Medulla oblongata (tissue), 1 donor: ENCODE data around the gene ALDH1A3.

Source experiments
- DNase-seq: peaks from one replicate; pipeline ENCODE4 v3.0.0-alpha.2; 2015; ENCODE audit errors: extremely low spot score

The ALDH1A3 gene

DNA sequence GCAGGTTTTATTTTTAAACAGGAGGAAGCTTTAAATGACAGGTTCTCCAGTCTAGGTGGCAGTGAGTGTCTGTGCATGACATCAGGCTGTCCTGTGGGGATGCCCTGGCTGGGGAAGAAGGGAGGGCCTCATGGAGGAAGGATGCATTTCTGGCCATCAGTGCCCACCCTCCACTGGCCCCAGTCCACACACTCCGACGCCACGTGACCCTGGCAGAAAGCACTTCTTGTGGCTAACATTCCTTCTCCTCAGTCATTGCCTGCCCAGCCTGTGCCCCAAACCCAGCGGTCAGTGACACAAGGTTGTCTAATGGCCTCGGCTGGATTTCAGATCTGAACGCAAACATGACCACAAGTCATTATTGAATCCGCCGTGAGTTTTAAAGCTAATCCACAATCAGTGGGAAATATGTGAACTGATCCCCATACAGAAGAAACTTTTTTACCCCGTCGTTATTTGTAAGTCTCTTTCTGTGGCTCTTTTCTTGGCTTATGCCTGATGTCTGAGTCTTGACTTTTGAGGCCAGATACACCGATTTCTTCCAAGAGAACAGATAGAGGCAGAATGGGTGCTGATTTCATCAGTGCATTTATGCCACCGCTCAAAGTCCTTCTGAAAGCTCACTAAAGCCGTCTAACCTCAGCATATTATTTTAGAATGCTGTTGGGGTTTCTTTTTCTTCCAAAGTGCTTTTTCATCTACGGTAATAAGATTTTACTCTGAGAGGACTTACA is 22.2 kb downstream of the ALDH1A3 start:
- DNase-seq: no peak

DNA sequence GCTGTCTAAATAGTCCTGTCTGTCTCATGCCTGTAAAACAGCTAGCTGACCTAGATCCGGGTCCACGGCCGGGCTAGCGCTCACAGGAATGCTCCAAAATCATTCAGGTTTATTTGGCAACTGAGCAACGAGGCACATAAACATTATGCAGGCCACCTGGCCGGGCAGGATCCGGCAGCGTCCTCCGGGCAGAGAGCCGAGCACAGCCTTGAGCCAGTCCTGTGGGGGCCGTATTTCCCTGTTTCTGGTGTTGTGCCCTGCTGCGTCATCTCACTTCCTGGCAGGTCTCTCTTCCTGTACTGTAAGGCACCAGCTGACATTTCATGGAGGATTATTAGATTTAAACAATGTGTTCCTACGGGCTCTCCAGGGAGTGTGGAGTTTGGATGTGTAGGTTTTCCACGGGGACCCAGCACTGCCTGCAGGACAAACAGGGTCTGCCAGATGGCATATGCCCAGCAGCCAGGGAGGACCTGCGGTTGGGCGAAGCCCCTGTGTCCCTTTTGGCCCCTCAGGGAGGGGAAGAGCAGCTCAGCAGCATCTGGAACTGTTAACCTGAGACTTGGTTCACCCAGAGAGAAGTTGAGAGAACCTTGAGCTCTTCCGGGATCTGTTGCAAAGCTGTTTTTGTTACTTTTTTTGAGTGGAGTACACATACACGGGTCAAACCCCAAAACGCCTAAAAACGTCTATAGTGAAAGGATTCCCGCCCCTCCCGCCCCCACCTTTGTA is 23.0 kb downstream of the ALDH1A3 start:
- peak; percentile 26 for DNase-seq

GRCh38 chr15:100903168-100903554 is 23.5 kb downstream of the ALDH1A3 start:
- no peak for DNase-seq

- no peak for DNase-seq
These were observed 26.2 kb downstream of the ALDH1A3 start for GRCh38 chr15:100905850-100906249.

GRCh38 chr15:100908466-100908865 is 28.8 kb downstream of the ALDH1A3 start:
- DNase-seq: no peak

DNA sequence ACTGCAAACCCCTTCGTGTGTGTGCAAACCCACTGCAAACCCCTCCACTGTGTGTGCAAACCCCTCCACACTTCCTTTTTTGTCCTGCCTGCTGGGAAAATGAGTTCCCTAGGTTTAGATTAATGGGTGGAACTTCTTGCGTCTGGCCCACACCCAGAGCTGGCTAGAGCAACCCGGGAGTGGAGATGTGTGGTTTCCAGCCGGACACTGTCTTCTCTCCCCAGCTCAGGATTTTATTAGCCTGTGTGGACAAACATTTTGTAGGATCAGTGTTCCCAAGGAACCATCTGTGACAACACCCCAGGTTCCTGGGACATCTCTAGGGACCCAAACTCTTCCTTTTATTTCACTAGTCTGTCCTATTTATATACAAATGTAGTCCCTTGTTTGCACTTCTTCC is 29.9 kb downstream of the ALDH1A3 start:
- DNase-seq: no peak

DNA sequence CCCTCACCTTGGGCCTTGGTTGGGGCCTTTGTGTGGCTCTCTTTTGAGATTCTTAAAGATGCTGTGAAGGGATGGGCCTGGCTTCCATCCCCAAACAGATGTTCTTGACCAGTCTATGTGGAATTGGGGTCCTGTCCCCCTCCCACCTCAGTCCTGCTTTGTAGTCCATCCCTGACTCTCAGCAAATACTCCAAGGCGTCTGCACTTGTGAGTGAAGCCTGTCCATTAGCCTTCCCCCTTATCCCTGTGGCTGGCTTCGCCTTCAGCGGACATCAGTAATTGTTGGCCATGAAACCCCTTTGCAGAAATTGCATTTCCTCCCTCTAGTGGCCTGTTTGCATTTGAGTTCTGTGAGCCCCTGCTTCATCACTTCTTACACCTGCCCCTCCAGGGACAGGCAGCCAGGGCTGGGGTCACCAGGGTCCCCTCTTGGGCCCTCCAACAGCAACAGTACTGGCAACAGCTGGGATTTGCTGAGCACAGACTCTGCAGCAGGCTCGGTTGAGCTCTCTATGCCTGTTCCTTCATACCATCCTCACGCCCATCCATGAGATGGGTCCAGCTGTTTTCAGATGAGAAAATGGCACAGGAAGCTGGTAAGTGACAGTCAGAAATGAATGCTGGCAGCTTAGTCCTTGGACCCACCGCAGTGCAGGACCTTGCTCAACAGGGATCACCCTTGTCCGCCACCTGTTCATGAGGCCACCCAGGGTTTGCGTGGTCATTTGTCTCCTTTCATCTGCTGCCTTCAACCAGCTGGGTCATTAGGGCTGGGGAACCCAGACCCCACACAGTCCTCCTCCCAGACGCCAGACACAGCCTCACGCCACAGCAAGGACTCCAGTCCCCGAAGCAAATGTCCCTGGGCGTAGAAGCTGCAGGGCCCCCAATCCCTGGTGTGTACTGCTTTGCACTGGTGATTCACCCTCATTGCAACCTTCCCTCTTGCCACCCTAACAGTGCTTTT is 30.6 kb downstream of the ALDH1A3 start:
- DNase-seq: no peak

- DNase-seq: no peak
These were observed 31.5 kb downstream of the ALDH1A3 start for GRCh38 chr15:100911086-100911485.

- no peak for DNase-seq
These were observed 34.3 kb downstream of the ALDH1A3 start for GRCh38 chr15:100913961-100914360.

- no peak for DNase-seq
These were observed 35.2 kb downstream of the ALDH1A3 start for GRCh38 chr15:100914876-100915275.

DNA sequence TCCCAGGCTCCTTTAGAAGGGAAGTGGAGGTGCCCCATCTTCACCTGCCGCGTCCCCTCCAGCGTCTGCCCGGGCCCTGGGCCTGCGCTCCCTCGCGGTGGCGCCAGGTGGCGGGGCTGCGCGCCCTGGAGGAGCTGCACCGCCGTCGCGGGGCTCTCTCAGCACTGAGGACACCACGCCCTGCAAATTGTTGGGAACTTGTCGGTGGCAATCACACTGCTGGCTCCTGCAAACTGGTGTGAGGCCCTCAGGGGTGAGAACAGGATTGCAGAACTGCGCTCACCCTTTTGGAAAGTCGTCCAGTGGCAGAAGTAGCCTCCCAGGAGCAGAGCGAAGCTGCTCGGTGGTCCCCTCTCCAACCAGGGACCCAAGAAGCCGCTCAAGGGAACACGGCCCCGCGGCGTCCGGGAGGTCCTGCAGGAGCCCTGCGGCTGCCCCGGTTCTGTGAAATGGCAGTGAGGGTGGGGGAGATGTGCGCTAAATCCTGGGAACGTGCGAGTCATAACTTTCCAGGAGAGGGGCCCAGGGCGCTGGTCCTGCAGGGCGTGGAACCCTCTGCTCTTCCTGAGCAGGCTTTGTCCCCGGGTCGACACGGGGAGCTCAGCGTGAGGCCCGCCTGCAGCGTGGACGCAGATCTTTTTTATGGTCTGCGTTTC is 38.5 kb downstream of the ALDH1A3 start:
- peak; percentile 64 for DNase-seq

GRCh38 chr15:100918690-100919480 is 39.3 kb downstream of the ALDH1A3 start, which contains the start of gene LRRK1:
LRRK1 (plus strand) TSS chr15:100919357; CDS start chr15:100924633, 5,276 bp downstream.
- no peak for DNase-seq

GRCh38 chr15:100919481-100920405 is 40.1 kb downstream of the ALDH1A3 start:
- DNase-seq: no peak

DNA sequence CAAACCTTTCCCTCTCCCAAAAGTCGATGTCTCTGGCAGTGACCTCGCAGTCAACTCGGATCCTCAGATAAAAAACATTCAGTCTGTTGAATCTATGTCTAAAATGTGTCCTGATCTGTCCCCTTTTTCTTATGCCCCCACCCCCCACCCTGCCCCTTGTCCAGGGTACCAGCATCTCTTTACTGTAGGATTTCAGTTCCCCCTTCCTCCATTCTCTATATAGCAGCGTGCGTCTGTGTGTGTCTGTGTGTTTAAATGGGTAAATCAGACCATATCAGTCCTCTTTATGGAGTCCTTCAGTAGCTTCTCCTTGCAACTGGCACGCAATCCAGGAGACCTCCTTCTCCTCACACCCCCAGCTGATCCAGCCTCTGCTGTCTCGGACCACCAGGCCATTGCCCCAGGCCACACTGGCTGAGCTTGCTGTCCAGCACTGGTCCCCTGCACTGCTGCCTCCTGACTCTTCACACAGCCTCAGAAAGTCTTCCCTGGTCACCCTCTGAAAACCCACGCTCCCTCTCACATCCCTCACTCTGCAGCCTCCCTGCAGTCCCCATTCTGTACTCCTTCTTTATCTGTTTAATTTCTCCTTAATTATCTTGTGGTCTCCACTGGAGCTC is 41.0 kb downstream of the ALDH1A3 start:
- DNase-seq: no peak

GRCh38 chr15:100922192-100923040 is 42.8 kb downstream of the ALDH1A3 start:
- peak; percentile 54 for DNase-seq

DNA sequence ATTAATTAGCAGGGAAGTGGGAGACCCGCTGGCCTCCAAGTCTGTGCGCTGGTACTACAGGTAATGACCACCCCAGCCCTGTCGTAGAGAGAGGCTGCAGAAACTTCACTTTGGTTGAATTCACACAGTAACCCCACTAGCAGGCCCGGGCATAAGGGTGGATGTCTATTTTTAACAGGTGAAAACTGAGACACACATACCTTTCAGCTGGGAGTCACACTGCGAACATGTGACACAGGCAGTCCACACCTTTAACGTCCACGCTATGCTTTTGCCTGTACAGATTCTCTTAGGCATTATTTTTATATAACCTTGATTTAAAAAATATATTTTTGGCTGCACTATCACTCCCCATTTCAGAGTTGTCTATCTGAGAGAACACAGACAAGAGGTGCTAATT is 43.4 kb downstream of the ALDH1A3 start:
- no peak for DNase-seq

DNA sequence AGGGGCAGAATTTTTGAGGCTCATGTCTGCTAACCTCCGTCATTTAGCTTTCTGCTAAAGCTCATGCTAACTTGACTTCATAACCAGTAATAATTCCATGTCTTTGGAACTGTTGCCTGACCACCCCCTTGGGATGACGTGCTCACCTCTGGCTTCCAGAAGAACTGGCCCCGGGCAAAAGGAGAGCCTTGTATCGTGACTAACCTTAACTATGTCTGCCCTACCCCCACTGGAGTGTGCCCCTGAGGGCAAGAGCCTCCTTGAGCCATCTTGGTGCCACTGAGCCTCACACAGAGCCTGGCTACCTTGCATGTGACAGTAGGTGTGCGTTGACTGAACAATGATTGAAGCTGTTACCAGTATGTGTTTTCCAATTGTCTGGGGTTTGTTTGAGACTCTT is 44.3 kb downstream of the ALDH1A3 start:
- no peak for DNase-seq

- no peak for DNase-seq
These were observed 44.8 kb downstream of the ALDH1A3 start for GRCh38 chr15:100924436-100924835.
